K562 (cell line): ENCODE results near the gene GPRC5A. TPM values are rescaled to one million over a fixed set of nuclear protein-coding genes. Genes with fewer than 3 reads are reported as not detected.
A peak's percentile ranks its signal among the peaks of the same experiment; 100 is the strongest.

Experiments
- ATAC-seq: fragments of 200-7000 bp; cut with Tn5 transposase; 3 replicates; pipeline ENCODE4 v1.9.1; 2020; ENCODE audit warnings: moderate library complexity
- BruUV-seq: library from RNA; stranded (reverse); fragments of 400-500 nt; replicated peaks from 2 replicates; lab custom pipeline; 2021; lab: Mats Ljungman, UMichigan
- CTCF ChIA-PET: fragments of 300-600 bp; formaldehyde crosslinking; extraction: SDS; loops from one replicate; lab custom pipeline; 2021; ENCODE audit warnings: low intra/inter-chr PET ratio; lab: Yijun Ruan, JAX
- POLR2A ChIA-PET: fragments of 300-600, 350-650 bp; sonication (Branson Sonifier 250); formaldehyde crosslinking; extraction: SDS; loops from one replicate; lab custom pipeline; 2021; ENCODE audit warnings: antibody characterized with exemption, inconsistent platforms; lab: Yijun Ruan, JAX
- DNase-seq, 4 experiments: peaks; one replicate each; pipeline versions ENCODE4 v3.0.0 to v3.0.0-alpha.2; 2011 to 2018; ENCODE audit warnings: low spot score in 3 of 4, mixed read lengths in 3 of 4; ENCODE audit errors: extremely low read depth in 1 of 4
- FAIRE-seq: peaks from 2 replicates; lab custom pipeline; 2011; peaks lifted over from hg19 to GRCh38; lab: Jason Lieb, UNC
- H2AFZ ChIP-seq: 2 replicates; pipeline ENCODE4 v1.6.0; 2011; ENCODE audit warnings: low read depth, low read length, control low read depth, inconsistent platforms
- H3K27ac ChIP-seq: fragments of 200-600 bp; 3 replicates; pipeline ENCODE4 v1.8.0; 2011; ENCODE audit warnings: low read depth, mild to moderate bottlenecking, control low read depth, inconsistent platforms, low read length, moderate library complexity, mixed read lengths; ENCODE audit errors: extremely low read depth
- H3K27me3 ChIP-seq, 2 experiments: fragments of 300-600 bp in 1 of 2; 2 replicates in 1 of 2; 3 replicates in 1 of 2; pipeline versions ENCODE4 v1.6.0 to v1.8.0; 2011; ENCODE audit warnings: inconsistent platforms in 2 of 2, low read length in 2 of 2, mild to moderate bottlenecking in 1 of 2, mixed read lengths in 1 of 2, moderate library complexity in 1 of 2; ENCODE audit not compliant: control insufficient read depth in 2 of 2, insufficient read depth in 2 of 2
- H3K36me3 ChIP-seq: fragments of 300-600 bp; 3 replicates; pipeline ENCODE4 v1.8.0; 2011; ENCODE audit warnings: mild to moderate bottlenecking, low read length, inconsistent platforms; ENCODE audit not compliant: control insufficient read depth, insufficient read depth
- H3K4me1 ChIP-seq, 2 experiments: fragments of 200-600 bp in 1 of 2; replicated peaks in 1 of 2; 2 replicates in 1 of 2; 3 replicates in 1 of 2; pipeline versions ENCODE4 v1.5.1 to v1.8.0; 2011; ENCODE audit warnings: inconsistent platforms in 2 of 2, low read length in 2 of 2, mild to moderate bottlenecking in 1 of 2, mixed read lengths in 1 of 2, moderate library complexity in 1 of 2; ENCODE audit not compliant: control insufficient read depth in 2 of 2, insufficient read depth in 2 of 2
- H3K4me2 ChIP-seq: 2 replicates; pipeline ENCODE4 v1.6.1; 2011; ENCODE audit warnings: low read length, control low read depth, inconsistent platforms, mixed read lengths; ENCODE audit not compliant: insufficient read depth
- H3K4me3 ChIP-seq: fragments of 200-600 bp; sonication (generic), shearing (Covaris generic); 2 replicates; pipeline ENCODE4 v1.5.1; 2016; ENCODE audit warnings: control low read depth, inconsistent platforms
- H3K79me2 ChIP-seq: fragments of 200-600 bp; 3 replicates; pipeline ENCODE4 v1.8.0; 2011; ENCODE audit warnings: low read length, inconsistent platforms; ENCODE audit not compliant: control insufficient read depth, insufficient read depth
- H3K9ac ChIP-seq, 2 experiments: 2 replicates each; pipeline versions ENCODE4 v1.6.0 to v1.6.1; 2011; ENCODE audit warnings: low read depth in 2 of 2, low read length in 2 of 2, control low read depth in 1 of 2, inconsistent platforms in 1 of 2, mild to moderate bottlenecking in 1 of 2, mixed read lengths in 1 of 2; ENCODE audit not compliant: insufficient read depth in 1 of 2
- H3K9me1 ChIP-seq: one replicate; pipeline ENCODE4 v1.6.0; 2011; ENCODE audit warnings: inconsistent platforms, mild to moderate bottlenecking, low read length, moderate library complexity; ENCODE audit not compliant: control insufficient read depth, insufficient read depth
- H3K9me3 ChIP-seq: replicated peaks from 2 replicates; pipeline ENCODE4 v1.5.1; 2011; ENCODE audit warnings: low read depth, low read length, inconsistent platforms; ENCODE audit not compliant: control insufficient read depth, insufficient read depth
- H4K20me1 ChIP-seq: replicated peaks from 2 replicates; pipeline ENCODE4 v1.6.1; 2011; ENCODE audit warnings: low read length, inconsistent platforms, mixed read lengths; ENCODE audit not compliant: control insufficient read depth, insufficient read depth
- CBFA2T2 ChIP-seq: fragments of 450-650 bp; conservative IDR thresholded peaks from 2 replicates; pipeline ENCODE4 v1.6.1; 2017; ENCODE audit warnings: mild to moderate bottlenecking
- CCNT2 ChIP-seq: IDR thresholded peaks from 2 replicates; pipeline ENCODE4 v1.6.1; 2011; ENCODE audit warnings: borderline replicate concordance, low read depth, mild to moderate bottlenecking, moderate library complexity, mixed read lengths, low read length; ENCODE audit not compliant: insufficient read length; ENCODE audit errors: extremely low read depth
- NRF1 ChIP-seq, 2 experiments: fragments of 450-650 bp; IDR thresholded peaks in 1 of 2; conservative IDR thresholded peaks in 1 of 2; 2 replicates each; pipeline ENCODE4 v1.6.1; 2014; ENCODE audit warnings: mild to moderate bottlenecking in 2 of 2
- SPI1 ChIP-seq: IDR thresholded peaks from 2 replicates; pipeline ENCODE4 v1.6.1; 2011; ENCODE audit warnings: low read depth, low read length, control low read depth, borderline replicate concordance
- SREBF2 ChIP-seq: sonication (generic); formaldehyde crosslinking; IDR thresholded peaks from 2 replicates; pipeline ENCODE4 v1.4.0; 2020; ENCODE audit warnings: mild to moderate bottlenecking, missing genetic modification reagents
- WHSC1 ChIP-seq: IDR thresholded peaks from one replicate; pipeline ENCODE4 v1.6.1; 2012; ENCODE audit warnings: low read length, control low read depth, inconsistent platforms
- XRCC5 ChIP-seq: fragments of 200-400 bp; formaldehyde crosslinking; IDR thresholded peaks from 2 replicates; pipeline ENCODE4 v1.6.1; 2017; ENCODE audit warnings: low read depth, mild to moderate bottlenecking, low read length
- ZNF133 ChIP-seq: fragments of 250-450 bp; sonication (Bioruptor Pico); IDR thresholded peaks from 2 replicates; pipeline ENCODE4 v1.4.0; 2020; ENCODE audit warnings: mild to moderate bottlenecking
- ZNF217 ChIP-seq: sonication (generic); formaldehyde crosslinking; IDR thresholded peaks from 2 replicates; pipeline ENCODE4 v1.8.0; 2022; ENCODE audit warnings: mild to moderate bottlenecking, missing genetic modification reagents
- ZNF384 ChIP-seq: IDR thresholded peaks from 2 replicates; pipeline ENCODE4 v1.6.1; 2012; ENCODE audit warnings: low read depth, low read length, improper control_type of control experiment
- ZNF445 ChIP-seq: fragments of 250-450 bp; sonication (Bioruptor Pico); IDR thresholded peaks from 2 replicates; pipeline ENCODE4 v1.4.0; 2020; ENCODE audit warnings: low read depth, mild to moderate bottlenecking, moderate library complexity
- WGBS: fragments of 100-300 bp; shearing (Covaris generic); methylation state at CpG from one replicate; pipeline ENCODE4 v1.1.6; 2016; ENCODE audit warnings: low coverage, mixed read lengths; ENCODE audit not compliant: insufficient coverage; ENCODE audit errors: missing lambda C conversion rate; 5-methylcytosine and 5-hydroxymethylcytosine counted together
- in situ Hi-C: fragments of 300-500 bp; cut with MboI; formaldehyde crosslinking; loops from 4 replicates; pipeline ENCODE4 v1.15.0; 2018; ENCODE audit warnings: inconsistent platforms, mixed read lengths
- intact Hi-C: fragments of 100-400 bp; cut with micrococcal nuclease; formaldehyde crosslinking; loops from 2 replicates; pipeline ENCODE4 v1.14.2; 2022
- polyA plus RNA-seq, 8 experiments: library from polyadenylated mRNA; depleted of rRNA in 4 of 8; stranded (reverse) in 5 of 8; unstranded in 3 of 8; fragments of >200 nt; fragmentation: Nextera tagmentation in 2 of 8; fragmentation: Illumina TruSeq in 1 of 8; extraction: Ambion mirVana in 2 of 8; extraction: Trizol in 1 of 8; gene quantifications; 2 replicates each; pipeline versions ENCODE4 v1.2.1 to v1.2.3, GENCODE V29; 2011 to 2014; ENCODE audit warnings: inconsistent platforms in 1 of 8, missing spikeins in 1 of 8
- total RNA-seq, 7 experiments: library from RNA; depleted of rRNA in 6 of 7; stranded (reverse); fragments of >200 nt in 6 of 7; fragmentation: Illumina TruSeq in 2 of 7; extraction: Trizol in 2 of 7; gene quantifications; 2 replicates each; pipeline versions ENCODE4 v1.2.1 to v1.2.3, GENCODE V29; 2011 to 2021; ENCODE audit warnings: low replicate concordance in 1 of 7
- TF ChIP-seq, protein P1 (sequence below): fragments of 250-450 bp; sonication (Bioruptor Pico); IDR thresholded peaks from 2 replicates; pipeline ENCODE4 v1.9.0; 2021; ENCODE audit warnings: mild to moderate bottlenecking, inconsistent platforms
- TF ChIP-seq, protein P2 (sequence below), 2 experiments: fragments of 450-650 bp in 1 of 2; sonication (generic) in 1 of 2; formaldehyde crosslinking in 1 of 2; IDR thresholded peaks in 1 of 2; conservative IDR thresholded peaks in 1 of 2; 2 replicates each; pipeline versions ENCODE4 v1.6.1 to v1.8.1; 2016 to 2023; ENCODE audit warnings: mild to moderate bottlenecking in 2 of 2, moderate library complexity in 2 of 2, inconsistent platforms in 1 of 2, missing genetic modification reagents in 1 of 2
- TF ChIP-seq, protein P3 (sequence below), 2 experiments: IDR thresholded peaks; 2 replicates each; pipeline ENCODE4 v1.6.1; 2011; ENCODE audit warnings: borderline replicate concordance in 1 of 2, control low read depth in 1 of 2, low read depth in 1 of 2, low read length in 1 of 2, mild to moderate bottlenecking in 1 of 2, mixed read lengths in 1 of 2, moderate library complexity in 1 of 2; ENCODE audit not compliant: insufficient read depth in 1 of 2, insufficient read length in 1 of 2, poor library complexity in 1 of 2, severe bottlenecking in 1 of 2; ENCODE audit errors: extremely low read depth in 1 of 2

GPRC5A gene
- total and polyA plus RNA-seq, 9 of the 15 experiments (the other 6 are each of a cell fraction or from before 2014, with no cell fraction given), result 0.01 to 0.64 (median 0.08) TPM; not detected in 6

- no peak for DNase-seq
- H3K4me3 ChIP-seq, result no peak overlapping the region
- peaks cover 6 to 14% of the 10 kb centered on the region in 2 experiments; a peak in 3 of 5 replicates for H3K4me1 ChIP-seq
- TF ChIP-seq ZNF217 (CRISPR knock-in tag), result no peak
- TF ChIP-seq, protein P1, sequence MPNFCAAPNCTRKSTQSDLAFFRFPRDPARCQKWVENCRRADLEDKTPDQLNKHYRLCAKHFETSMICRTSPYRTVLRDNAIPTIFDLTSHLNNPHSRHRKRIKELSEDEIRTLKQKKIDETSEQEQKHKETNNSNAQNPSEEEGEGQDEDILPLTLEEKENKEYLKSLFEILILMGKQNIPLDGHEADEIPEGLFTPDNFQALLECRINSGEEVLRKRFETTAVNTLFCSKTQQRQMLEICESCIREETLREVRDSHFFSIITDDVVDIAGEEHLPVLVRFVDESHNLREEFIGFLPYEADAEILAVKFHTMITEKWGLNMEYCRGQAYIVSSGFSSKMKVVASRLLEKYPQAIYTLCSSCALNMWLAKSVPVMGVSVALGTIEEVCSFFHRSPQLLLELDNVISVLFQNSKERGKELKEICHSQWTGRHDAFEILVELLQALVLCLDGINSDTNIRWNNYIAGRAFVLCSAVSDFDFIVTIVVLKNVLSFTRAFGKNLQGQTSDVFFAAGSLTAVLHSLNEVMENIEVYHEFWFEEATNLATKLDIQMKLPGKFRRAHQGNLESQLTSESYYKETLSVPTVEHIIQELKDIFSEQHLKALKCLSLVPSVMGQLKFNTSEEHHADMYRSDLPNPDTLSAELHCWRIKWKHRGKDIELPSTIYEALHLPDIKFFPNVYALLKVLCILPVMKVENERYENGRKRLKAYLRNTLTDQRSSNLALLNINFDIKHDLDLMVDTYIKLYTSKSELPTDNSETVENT (CRISPR knock-in tag), result no peak
- TF ChIP-seq, protein P2, sequence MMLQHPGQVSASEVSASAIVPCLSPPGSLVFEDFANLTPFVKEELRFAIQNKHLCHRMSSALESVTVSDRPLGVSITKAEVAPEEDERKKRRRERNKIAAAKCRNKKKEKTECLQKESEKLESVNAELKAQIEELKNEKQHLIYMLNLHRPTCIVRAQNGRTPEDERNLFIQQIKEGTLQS (IDR thresholded peaks at IDR 0.05), result no peak
- TF ChIP-seq, protein P2 (CRISPR knock-in tag; conservative IDR thresholded peaks at IDR 0.05), result no peak
- no peak for TF ChIP-seq WHSC1
- TF ChIP-seq CBFA2T2, result 0 out of 2 replicates have a peak, but pooled peaks have one; percentile 14
- no peak for TF ChIP-seq ZNF384
- no peak for TF ChIP-seq XRCC5
- TF ChIP-seq NRF1 (conservative IDR thresholded peaks at IDR 0.05 in 1 of 2, IDR thresholded peaks at IDR 0.05 in 1 of 2), result no peak
- no peak for TF ChIP-seq CCNT2
- TF ChIP-seq, protein P3, sequence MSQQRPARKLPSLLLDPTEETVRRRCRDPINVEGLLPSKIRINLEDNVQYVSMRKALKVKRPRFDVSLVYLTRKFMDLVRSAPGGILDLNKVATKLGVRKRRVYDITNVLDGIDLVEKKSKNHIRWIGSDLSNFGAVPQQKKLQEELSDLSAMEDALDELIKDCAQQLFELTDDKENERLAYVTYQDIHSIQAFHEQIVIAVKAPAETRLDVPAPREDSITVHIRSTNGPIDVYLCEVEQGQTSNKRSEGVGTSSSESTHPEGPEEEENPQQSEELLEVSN (IDR thresholded peaks at IDR 0.05; ENCODE audit: borderline replicate concordance in 1 of 2, extremely low read depth in 1 of 2, insufficient read depth in 1 of 2, insufficient read length in 1 of 2, low read depth in 1 of 2, low read length in 1 of 2, poor library complexity in 1 of 2, severe bottlenecking in 1 of 2), result no peak
- TF ChIP-seq ZNF445, result no peak
- TF ChIP-seq SREBF2 (CRISPR knock-in tag), result no peak
- TF ChIP-seq SPI1, result peak; percentile 91
- no peak for TF ChIP-seq ZNF133
- TF ChIP-seq, all 486 proteins: peak for 2
- ChIA-PET CTCF (no interaction called here), POLR2A (interaction anchor here (0.6 to 1.5 kb wide), 2 partner anchors 10 to 11 kb away, joined by 3 read pairs; no protein-coding TSS in a partner anchor)
- BruUV-seq, result no TSS peak
- H3K27ac ChIP-seq, result no peak overlapping the region
- intact Hi-C loops (no loop called here), in situ Hi-C loops (no loop called here)
- H3K4me2 ChIP-seq, result no peak overlapping the region
- ATAC-seq (peak; percentile 50; the same call in 1 of the 3 replicates), FAIRE-seq (no peak)
- no peak overlapping the region for H3K9ac ChIP-seq
- no peaks in the 10 kb centered on the region for H3K9me3 ChIP-seq
- no peak overlapping the region for H2AFZ ChIP-seq
- no peaks in the 10 kb centered on the region for H4K20me1 ChIP-seq
- 0% methylated on average over 4 of the region's 4 CpGs for WGBS
- no peaks in the 10 kb centered on the region for H3K79me2 ChIP-seq
- no peaks in the 10 kb centered on the region for H3K36me3 ChIP-seq
- H3K27me3 ChIP-seq, result peaks cover 12 to 33% of the 10 kb centered on the region in 2 experiments; a peak in 4 of 5 replicates
- H3K9me1 ChIP-seq, result no peaks in the 10 kb centered on the region
Measured at GRCh38 chr12:12909228-12909994, 18.0 kb downstream of the GPRC5A start.
